A673 (cell line): ENCODE results near the gene KRTAP20-1.

Source experiments
- EZH2 ChIP-seq: fragments of 200-600 bp; sonication (generic); IDR thresholded peaks from 2 replicates; pipeline ENCODE4 v1.6.1; 2017; ENCODE audit warnings: borderline replicate concordance, low read depth, mild to moderate bottlenecking, mixed read lengths, antibody characterized with exemption, low read length; ENCODE audit not compliant: poor library complexity, severe bottlenecking
- TF ChIP-seq, protein P1 (sequence below): fragments of 300-800, 200-600 bp; sonication (generic); conservative IDR thresholded peaks from 2 replicates; pipeline ENCODE4 v1.5.1; 2017; ENCODE audit warnings: low read depth, mild to moderate bottlenecking, antibody characterized with exemption, low read length, moderate library complexity, mixed read lengths

GRCh38 chr21:30616125-30616524 is at the start of gene KRTAP20-1:
- TF ChIP-seq, protein P1, sequence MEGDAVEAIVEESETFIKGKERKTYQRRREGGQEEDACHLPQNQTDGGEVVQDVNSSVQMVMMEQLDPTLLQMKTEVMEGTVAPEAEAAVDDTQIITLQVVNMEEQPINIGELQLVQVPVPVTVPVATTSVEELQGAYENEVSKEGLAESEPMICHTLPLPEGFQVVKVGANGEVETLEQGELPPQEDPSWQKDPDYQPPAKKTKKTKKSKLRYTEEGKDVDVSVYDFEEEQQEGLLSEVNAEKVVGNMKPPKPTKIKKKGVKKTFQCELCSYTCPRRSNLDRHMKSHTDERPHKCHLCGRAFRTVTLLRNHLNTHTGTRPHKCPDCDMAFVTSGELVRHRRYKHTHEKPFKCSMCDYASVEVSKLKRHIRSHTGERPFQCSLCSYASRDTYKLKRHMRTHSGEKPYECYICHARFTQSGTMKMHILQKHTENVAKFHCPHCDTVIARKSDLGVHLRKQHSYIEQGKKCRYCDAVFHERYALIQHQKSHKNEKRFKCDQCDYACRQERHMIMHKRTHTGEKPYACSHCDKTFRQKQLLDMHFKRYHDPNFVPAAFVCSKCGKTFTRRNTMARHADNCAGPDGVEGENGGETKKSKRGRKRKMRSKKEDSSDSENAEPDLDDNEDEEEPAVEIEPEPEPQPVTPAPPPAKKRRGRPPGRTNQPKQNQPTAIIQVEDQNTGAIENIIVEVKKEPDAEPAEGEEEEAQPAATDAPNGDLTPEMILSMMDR, result no peak
- no peak for TF ChIP-seq EZH2
